ENCODE measurements around the gene DHTKD1.

DHTKD1 gene

DNA sequence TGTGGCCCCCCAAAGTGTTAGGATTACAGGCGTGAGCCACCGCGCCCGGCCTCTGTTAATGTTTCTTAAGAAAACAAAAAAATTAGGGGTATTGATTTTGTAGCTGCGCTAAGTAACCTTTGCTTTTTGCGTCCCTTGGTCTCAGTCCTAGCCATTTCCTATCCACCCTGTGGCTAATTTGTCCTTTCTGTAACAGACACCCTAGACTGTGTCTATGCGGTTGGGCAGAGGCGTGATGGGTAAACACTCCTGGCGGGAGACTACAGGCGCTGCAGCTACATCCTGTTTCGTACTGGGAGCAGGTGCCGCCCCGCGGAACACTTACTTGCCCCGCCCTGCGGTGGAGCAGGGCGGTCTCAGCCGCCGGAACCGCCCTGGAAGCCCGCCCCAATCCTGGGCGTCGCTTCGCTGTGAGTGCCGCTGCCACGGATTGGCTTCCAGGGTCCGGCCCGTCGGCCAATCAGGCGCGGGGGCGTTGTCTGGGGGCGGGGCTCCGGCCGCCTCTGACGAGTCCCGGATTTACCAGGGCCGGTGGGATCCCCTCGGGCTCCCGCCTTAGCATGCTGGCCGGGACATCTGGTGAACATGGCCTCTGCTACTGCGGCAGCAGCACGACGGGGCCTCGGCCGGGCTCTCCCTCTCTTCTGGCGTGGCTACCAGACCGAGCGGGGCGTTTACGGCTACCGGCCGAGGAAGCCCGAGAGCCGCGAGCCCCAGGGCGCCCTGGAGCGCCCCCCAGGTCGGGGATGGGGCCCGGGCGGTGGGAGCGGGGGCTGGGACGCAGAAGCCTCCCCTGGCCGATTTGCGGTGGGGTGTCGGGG is at the start of gene DHTKD1:
TSS of gene DHTKD1 (plus strand) at position 506 of the 821 bp plus-strand sequence. CDS start at position 586, 80 bp downstream.
- DNase-seq, result peak; percentile 99

DNA sequence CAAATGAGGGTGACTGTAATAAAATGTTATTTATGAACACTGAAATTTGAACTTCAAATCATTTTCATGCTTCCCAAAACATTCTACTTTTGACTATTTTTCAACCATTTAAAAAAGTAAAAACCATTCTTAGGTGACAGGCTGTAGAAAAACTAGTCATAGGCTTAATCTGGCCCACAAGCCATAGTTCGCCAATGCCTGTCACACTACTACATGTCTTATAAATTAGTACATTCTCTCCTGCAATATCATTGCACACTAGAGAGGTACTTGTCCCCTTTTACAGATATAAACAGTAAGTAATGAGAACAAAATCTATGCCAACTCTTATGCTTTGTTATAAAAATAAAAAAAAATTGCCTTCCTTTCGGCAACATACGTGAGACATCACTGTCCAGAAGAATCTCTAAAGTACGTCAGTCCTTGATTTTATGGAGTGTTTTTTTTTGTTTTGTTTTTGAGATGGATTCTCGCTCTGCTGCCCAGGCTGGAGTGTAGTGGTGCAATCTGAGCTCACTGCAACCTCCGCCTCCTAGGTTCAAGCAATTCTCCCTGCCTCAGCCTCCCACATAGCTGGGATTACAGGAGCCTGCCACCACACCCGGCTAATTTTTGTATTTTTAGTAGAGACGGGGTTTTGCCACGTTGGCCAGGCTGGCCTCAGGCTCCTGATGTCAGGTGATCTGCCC is 49.3 kb upstream of the DHTKD1 start:
- no peak for DNase-seq

DNA sequence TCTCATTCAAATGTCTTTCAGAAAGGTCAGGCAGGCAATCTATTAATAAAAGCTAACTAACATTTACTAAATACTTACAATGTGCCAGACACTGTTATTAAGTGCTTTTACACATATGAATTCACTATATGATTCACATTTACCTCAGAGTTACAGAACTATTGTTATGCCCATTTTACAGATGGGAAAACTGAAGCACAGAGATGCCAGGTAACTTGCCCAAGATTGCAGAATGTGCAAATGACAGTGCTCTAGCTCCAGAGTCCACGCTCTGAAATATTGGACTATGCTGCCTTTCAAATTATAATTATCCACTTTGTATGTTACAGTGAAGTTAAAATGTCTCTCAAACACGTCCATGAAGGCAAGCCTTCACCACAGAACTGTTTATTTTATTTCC is 48.2 kb upstream of the DHTKD1 start:
- DNase-seq, result no peak

GRCh38 chr10:12022580-12023257 is 46.0 kb upstream of the DHTKD1 start:
- no peak for DNase-seq

DNA sequence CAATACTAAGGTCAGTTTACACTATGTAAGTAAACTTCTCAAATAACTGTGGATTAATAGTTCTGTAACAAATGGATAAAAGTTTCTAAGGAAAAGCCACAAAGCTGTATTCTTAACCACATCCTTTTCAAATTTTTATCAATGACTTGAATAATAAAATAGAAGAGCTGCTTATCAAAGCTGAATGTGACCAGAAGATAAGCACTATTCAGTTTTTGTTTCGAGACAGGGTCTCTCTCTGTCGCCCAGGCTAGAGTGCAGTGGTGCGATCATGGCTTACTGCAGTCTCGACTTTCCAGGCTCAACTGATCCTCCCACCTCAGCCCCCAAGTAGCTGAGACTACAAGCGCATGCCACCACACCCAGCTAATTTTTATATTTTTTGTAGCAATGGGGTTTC is 43.2 kb upstream of the DHTKD1 start:
- DNase-seq, result no peak

- DNase-seq, result no peak
These were observed 41.2 kb upstream of the DHTKD1 start for GRCh38 chr10:12027539-12027938.

- DNase-seq, result no peak
These were observed 37.4 kb upstream of the DHTKD1 start for GRCh38 chr10:12031404-12031803.

DNA sequence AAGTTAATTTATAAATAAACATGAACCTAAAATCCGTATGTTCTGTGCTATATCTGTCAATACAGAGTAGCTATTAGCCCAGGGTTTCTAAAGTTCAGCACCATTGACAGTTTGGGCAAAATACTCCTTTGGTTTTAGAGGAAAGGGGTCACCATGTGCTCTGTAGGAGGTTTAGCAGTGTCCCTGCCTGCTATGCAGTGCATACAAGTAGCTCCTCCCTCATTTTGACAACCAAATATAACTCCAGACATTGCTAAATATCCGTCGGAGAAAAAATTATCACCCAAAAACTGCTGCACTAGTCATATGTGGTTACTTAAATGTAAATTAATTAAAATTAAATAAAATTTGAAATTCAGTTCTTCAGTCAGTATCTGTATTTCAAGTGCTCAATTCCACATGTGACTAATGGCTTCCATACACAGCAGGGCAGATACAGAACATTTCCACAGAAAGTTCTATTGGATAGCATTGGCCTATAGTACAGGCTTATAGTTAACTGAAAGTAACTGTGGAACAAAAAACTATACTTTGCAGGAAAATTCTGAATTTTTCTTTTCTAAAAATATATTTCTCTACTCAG is 32.6 kb upstream of the DHTKD1 start:
- DNase-seq, result no peak

DNA sequence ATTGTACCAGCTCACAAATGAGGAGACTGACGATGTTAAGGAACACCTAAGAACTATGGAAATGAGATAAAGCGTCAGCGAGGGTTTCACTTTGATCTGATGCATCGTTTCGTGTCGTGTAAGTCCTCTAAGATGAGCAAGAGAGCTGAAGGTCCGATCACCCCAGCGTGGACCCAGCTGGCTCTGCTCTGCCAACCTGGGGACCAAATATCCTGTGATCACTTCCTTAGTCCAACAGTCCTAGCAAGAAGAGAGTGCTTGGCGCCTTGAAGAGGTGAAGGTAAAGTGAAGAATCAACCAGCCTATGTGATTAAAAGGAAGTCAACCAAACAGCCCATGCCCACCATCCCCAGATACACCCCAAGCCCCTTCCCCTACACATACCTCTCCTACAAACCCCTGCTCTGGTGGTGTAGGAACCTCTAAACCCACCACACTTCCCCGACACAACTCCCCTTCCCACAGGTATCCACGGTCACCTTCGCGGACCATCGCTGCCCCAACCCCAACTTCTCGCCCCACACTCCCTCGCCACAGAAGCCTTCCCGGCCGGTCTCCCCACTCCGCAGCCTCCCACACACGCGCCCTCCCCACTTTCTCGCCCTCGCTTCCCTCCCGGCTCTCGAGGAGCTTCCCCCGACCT is 26.9 kb upstream of the DHTKD1 start:
- DNase-seq, result no peak

DNA sequence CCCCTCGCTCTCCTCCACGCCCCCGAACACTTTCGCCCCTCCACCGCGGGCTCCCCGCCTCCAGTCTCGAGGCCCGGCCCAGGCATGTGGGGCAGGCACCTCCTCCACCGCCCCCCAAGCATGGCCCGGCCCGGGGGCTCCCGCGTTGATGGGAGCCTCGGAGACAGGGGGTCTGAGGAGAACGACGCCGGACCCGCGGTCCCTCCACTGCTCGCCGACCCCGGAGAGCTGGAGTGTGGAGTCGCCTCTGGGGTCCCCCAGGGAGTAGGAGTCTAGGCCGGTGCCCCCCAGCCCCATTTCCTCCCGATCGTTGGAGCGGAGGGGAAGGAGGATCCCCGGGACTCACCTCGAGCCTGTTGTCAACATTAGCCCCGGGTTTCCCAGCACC is 26.4 kb upstream of the DHTKD1 start:
- peak; percentile 44 for DNase-seq

- peak; percentile 97 for DNase-seq
These were observed 25.7 kb upstream of the DHTKD1 start, which contains the start of gene UPF2 for GRCh38 chr10:12042797-12043651. UPF2 (minus strand) TSS chr10:12042809; CDS start chr10:12035423, 7,386 bp downstream.

- DNase-seq, result no peak
These were observed 23.2 kb upstream of the DHTKD1 start for GRCh38 chr10:12045596-12045995.

DNA sequence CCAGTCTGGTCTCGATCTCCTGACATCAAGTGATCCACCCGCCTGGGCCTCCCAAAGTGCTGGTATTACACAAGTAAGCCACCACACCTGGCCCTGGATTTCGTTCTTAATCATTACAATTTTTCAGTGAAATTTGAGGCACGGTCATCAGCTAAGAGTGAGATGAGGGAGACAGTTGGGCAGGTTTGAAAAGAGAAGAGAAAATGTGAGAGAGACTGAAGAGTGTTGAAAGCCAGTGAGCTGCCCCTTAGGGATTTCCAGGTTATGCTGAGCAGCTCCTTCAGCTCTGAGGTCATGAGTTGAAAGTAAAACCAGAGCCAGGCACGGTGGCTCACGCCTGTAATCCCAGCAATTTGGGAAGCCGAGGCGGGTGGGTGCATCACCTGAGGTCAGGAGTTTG is 20.2 kb upstream of the DHTKD1 start:
- DNase-seq, result no peak

- DNase-seq, result no peak
These were observed 18.2 kb upstream of the DHTKD1 start for GRCh38 chr10:12050528-12050927.

GRCh38 chr10:12051241-12051640 is 17.5 kb upstream of the DHTKD1 start:
- DNase-seq, result no peak

DNA sequence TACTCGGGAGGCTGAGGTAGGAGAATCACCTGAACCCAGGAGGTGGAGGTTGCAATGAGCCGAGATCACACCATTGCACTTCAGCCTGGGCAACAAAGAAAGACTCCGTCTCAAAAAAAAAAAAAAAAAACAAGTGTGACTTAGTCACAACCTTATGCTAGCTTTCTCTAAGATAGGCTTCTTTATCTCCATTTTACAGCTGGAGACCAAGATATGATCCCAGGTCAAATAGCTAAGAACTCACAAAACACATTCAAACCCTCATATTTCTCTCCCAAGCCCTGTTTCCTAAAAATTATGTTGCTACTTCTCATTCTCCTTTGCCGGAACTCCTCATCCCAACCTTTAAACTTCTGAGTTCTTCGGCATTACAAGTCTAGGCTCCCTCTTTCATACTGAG is 13.0 kb upstream of the DHTKD1 start:
- DNase-seq, result no peak

DNA sequence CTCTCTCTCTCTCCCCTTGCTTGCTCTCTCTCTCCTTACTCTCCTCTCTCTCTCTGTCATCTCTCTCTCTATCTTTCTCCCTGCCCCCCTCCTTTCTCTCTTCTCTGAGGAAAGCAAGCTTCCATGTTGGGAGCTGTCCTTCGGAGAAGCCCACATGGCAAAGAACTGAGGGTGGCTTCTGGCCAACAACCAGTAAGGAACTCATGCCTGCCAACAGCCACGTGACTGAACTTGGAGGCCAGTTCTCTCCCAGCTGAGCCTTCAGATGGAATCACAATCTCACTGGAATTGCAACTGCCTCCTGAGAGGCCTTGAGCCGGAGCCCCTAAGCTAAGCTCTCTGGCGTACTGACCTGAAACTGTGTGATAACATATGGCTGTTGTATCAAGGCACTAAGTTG is 12.0 kb upstream of the DHTKD1 start:
- no peak for DNase-seq

- no peak for DNase-seq
These were observed 7.6 kb upstream of the DHTKD1 start for GRCh38 chr10:12061124-12061523.

GRCh38 chr10:12062754-12063482 is 5.8 kb upstream of the DHTKD1 start:
- no peak for DNase-seq

GRCh38 chr10:12063483-12063818 is 5.3 kb upstream of the DHTKD1 start:
- DNase-seq, result no peak

DNA sequence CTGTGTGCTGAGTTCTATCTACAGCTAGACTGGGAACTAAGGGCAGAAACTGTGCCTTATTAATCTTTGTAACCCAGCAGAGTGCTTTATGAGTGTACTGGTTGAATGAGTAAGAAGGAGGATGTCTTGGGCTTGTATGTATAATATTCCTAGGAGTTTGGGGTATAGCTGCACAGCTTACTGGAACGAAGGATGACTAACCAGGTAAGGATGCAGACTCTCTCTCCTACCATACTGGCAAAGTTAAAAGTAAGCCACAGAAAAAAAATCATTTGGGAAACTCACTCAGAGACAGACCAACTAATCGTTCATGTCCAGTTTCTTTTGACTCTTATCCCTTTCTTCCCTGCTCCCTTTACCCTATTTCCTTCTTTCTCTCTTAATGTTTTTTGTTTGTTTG is 1.4 kb upstream of the DHTKD1 start:
- no peak for DNase-seq
